HG03025 (cell line): ENCODE data around the gene LIMK2.

Source experiments
- ATAC-seq: cut with Tn5 transposase; IDR thresholded peaks from one replicate; pipeline ENCODE4 v1.9.1; 2021; ENCODE audit warnings: mild to moderate bottlenecking, moderate library complexity; ENCODE audit not compliant: unreplicated experiment, low FRiP score

The LIMK2 gene

DNA sequence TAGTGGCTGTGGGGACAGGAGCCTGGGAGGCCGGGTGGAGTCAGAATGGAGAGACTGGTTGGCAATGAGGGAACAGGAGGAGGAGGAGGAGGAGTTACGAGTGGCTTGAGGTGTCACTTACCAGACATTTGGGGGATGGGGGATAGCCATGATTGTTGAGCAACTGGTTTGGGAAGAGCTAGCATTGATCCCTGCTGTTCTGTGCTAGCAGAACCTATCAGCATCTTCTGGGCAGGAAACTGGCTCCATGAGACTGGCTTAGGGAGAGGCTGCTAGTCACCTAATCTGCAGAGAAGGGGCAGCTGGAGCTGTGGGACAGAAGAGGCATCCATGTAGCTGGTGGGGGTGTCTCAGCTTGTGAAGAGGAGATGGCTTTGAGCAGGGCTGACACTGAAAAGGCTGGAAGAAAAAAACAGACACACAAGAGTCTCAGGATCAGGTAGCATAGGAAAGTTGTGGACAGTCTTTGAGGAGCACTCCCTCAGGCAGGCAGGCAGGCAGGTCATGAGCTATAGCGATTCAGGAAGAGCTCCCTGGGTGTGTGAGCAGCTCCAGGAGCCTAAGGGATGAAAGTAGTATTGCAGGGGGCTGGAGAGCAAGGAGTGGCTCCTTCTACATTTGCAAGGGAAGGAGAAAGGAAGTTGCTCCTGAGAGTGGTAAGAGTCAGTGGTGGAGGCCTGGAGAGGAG, 57.9 kb downstream of the LIMK2 start:
- ATAC-seq: no peak

GRCh38 chr22:31271026-31271425, 58.9 kb downstream of the LIMK2 start:
- no peak for ATAC-seq

DNA sequence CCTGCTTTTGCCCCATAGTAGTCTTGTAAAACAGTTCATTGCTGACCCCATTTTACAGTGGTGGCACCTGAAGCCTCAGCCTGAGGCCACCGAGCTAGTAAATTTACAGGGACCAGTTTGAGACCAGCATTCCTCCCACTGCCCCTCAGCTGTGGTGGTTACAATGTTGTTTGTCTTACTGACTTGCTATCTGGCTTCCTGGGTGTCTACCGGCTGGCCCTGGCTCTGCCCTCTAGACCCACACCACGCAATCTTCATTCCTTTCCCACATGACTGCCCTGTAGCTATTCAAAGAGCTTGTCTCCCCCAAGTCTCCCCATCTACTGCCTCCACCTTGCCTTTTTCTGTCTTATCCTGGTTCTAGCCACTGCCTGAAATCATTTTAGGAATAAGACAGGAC, 59.4 kb downstream of the LIMK2 start:
- ATAC-seq: no peak

DNA sequence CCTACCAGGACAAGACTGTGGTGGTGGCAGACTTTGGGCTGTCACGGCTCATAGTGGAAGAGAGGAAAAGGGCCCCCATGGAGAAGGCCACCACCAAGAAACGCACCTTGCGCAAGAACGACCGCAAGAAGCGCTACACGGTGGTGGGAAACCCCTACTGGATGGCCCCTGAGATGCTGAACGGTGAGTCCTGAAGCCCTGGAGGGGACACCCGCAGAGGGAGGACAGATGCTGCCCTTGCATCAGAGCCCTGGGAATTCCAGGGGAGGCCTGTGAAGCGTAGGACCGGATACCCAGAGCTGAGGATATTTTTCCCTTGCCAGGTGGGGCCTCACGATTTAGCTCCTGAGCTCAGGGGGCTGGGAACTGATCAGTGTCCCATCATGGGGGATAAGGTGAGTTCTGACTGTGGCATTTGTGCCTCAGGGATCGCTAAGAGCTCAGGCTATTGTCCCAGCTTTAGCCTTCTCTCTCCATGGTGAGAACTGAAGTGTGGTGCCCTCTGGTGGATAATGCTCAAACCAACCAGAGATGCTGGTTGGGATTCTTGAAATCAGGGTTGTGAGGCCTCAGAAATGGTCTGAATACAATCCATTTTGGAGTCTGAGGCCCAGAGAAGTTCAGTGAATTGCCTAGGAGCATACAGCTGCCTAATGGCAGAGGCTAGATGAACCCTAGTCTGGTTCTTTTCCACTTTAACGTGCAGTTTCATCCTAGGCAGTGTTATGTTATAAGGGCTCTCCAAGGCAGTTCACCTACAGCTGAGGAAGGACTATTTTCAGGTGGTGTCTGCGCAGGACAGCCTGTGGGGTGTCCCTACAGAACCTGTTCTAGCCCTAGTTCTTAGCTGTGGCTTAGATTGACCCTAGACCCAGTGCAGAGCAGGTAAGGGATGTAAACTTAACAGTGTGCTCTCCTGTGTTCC, 60.7 kb downstream of the LIMK2 start:
- ATAC-seq: no peak

DNA sequence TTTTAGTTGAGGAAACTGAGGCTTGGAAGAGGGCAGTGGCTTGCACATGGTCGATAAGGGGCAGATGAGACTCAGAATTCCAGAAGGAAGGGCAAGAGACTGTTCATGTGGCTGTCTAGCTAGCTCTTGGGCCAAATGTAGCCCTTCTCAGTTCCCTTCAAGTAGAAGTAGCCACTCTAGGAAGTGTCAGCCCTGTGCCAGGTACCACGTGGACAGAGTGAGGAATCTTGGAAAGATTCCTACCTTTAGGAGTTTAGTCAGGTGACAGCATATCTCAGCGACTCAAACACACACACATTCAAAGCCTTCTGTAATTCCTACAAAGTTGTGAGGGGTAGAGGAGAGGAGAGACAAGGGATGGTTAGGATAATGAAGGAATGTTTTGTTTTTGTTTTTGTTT, 61.9 kb downstream of the LIMK2 start:
- no peak for ATAC-seq

GRCh38 chr22:31275018-31275417, 62.9 kb downstream of the LIMK2 start:
- no peak for ATAC-seq

DNA sequence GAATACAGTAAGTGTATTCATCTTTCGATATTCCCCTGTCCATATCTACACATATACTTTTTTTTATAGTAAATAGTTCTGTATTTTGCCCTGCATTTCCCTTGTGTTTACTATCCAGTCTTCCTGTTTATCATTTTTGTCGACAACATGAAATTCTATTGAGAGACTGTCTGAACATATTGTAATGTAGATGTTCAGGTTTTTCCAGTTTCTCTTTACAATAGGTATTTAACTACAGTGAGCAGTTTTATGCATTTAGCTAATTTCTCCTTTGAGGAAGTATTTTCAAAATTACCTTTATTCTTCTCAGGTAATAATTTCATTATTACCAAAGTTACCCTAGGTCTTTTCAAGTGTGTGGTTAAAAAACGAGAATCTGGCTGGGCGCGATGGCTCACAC, 63.5 kb downstream of the LIMK2 start:
- no peak for ATAC-seq

DNA sequence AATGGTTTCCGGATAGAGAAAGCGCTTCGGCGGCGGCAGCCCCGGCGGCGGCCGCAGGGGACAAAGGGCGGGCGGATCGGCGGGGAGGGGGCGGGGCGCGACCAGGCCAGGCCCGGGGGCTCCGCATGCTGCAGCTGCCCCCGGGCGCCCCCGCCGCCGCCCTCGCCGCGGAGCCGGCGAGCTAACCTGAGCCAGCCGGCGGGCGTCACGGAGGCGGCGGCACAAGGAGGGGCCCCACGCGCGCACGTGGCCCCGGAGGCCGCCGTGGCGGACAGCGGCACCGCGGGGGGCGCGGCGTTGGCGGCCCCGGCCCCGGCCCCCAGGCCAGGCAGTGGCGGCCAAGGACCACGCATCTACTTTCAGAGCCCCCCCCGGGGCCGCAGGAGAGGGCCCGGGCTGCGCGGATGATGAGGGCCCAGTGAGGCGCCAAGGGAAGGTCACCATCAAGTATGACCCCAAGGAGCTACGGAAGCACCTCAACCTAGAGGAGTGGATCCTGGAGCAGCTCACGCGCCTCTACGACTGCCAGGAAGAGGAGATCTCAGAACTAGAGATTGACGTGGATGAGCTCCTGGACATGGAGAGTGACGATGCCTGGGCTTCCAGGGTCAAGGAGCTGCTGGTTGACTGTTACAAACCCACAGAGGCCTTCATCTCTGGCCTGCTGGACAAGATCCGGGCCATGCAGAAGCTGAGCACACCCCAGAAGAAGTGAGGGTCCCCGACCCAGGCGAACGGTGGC, 64.5 kb downstream of the LIMK2 start:
- no peak for ATAC-seq

- no peak for ATAC-seq
Observed at GRCh38 chr22:31277741-31278140, 65.6 kb downstream of the LIMK2 start.

DNA sequence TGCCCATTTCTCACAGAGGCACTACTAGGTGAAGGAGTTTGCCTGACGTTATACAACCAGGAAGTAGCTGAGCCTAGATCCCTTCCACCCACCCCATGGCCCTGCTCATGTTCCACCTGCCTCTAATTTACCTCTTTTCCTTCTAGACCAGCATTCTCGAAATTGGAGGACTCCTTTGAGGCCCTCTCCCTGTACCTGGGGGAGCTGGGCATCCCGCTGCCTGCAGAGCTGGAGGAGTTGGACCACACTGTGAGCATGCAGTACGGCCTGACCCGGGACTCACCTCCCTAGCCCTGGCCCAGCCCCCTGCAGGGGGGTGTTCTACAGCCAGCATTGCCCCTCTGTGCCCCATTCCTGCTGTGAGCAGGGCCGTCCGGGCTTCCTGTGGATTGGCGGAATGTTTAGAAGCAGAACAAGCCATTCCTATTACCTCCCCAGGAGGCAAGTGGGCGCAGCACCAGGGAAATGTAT, 66.1 kb downstream of the LIMK2 start:
- ATAC-seq: no peak

GRCh38 chr22:31278626-31279326, 66.7 kb downstream of the LIMK2 start:
- no peak for ATAC-seq

- no peak for ATAC-seq
Observed at GRCh38 chr22:31279327-31279669, 67.2 kb downstream of the LIMK2 start.

- ATAC-seq: no peak
Observed at GRCh38 chr22:31279821-31280505, 67.9 kb downstream of the LIMK2 start.

DNA sequence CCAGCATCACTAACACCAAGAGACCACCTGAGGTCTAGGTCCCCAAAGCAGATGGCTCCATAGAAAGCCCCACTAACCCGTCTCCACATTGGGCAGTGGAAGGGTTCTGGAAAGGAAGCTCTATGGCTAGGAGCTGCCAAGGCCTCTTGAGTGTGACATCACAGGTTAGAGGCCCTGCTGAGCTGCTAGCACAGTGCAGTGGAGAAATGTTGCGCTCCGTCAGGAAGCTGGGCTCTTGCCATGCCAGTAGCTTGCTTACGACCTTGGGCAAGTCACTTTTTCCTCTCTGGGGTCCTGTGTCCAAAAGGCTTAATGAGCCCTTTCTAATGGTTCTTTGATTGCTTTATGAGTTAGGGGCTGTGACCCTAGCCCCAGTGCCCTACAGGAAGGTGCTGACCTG, 69.6 kb downstream of the LIMK2 start:
- ATAC-seq: no peak

DNA sequence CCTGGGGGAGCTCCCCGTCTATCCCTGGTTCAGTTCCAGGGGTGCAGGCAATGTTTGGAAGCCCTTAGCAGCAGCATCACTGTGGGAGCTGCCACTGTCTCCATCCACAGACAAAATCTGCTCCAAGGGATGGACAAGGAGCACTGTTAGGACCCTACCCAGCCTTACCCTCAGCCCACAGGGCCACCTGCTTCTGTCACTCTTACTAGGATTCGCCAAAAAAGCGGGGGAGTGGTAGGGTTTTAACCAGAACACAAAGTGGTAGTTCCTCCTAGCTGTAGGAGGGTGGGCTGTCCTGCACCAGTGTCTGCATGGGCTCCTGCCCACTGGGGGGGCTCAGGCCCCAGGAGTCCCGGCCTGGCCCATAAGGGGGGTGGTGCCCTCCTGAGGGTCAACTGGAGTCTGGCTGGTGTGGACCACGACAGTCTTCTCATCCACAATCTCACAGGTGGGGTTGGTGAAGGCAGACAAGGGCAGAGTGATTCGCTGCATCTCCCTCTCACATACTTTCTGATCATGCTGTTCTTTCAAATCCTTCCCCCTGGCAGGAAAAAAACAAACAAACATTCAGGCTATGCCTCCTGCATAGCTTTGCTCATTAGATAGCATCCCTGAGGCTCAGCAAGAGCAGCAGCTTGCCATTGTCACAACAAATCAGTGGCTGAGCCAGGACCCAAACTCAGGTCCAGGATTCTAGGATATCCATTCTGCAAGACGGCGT, 70.8 kb downstream of the LIMK2 start:
- no peak for ATAC-seq

- no peak for ATAC-seq
Observed at GRCh38 chr22:31284281-31285155, 72.4 kb downstream of the LIMK2 start.

DNA sequence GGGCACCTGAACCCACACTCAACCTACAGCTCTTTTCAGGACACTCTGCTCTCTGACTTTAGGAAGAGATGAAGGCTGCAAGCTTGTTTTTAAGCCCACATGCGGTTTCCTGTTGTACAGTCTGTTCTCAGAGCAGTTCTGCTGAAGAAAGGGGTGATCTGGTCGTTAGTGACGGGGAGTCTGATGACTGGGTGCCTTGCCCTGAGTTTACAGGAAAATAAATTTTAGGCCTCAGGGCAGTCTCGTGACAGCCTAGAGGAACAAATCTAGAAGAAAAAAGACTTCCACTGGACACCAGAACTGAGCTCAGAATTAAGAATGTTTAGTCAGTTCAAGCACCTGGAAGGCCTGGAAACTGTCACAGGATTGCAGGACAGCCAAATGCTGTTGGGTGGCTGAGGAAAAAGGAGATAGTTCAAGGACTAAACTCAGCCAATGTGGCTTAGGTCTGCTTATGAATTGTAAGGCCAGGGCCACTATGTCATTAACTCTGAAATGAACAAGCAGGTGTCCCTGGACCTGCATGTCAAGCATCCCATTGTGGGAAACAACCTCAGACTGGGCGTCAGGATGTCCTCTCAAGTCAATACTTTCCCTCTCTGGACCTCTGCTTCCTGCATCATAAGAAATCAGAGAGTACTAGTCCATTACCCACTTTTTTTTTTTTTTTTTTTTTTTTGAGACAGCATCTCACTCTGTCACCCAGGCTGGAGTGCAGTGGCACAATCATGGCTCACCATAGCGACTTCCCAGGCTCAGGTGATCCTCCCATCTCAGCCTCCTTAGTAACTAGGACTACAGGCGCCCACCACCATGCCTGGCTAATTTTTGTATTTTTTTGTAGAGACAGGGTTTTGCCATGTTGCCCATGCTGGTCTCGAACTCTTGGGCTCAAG, 74.5 kb downstream of the LIMK2 start:
- no peak for ATAC-seq
